ENCODE results near the gene DLGAP1. TPM values are rescaled to one million over a fixed set of nuclear protein-coding genes. Genes with fewer than 3 reads are reported as not detected.

Gene DLGAP1
- total RNA-seq, 1 experiment from 2014 or later: 0.07 TPM

DNA sequence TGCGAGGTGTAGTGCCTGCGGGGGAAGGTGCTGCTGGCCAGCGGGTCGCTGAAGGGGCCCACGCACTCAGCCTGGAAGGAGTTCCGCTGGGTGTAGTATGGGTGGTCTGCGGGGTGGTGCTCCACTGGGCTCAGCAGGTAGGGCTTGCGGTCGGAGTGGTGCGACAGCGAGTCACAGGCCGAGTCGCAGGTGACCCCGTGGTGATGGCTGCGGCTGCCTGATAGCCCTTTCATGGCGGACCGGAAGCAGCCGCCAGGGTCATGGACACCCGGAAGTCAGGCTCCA lies 575.3 kb downstream of the DLGAP1 start:
- CTCF ChIA-PET: no interaction called here
- POLR2A ChIA-PET: no interaction called here
- no TSS peak for BruUV-seq (replicated peaks)
- Mint-ChIP-seq H3K4me1 (ENCODE audit: low read depth, unreplicated experiment) (peaks cover under 1% of the 10 kb centered on the region), H3K36me3 (ENCODE audit: insufficient read depth, unreplicated experiment) (no peaks in the 10 kb centered on the region), H3K27ac (ENCODE audit: unreplicated experiment) (no peak overlapping the region), H3K4me3 (ENCODE audit: unreplicated experiment) (no peak overlapping the region), H3K27me3 (ENCODE audit: insufficient read depth, unreplicated experiment) (peaks cover 11% of the 10 kb centered on the region), H3K9me3 (ENCODE audit: unreplicated experiment) (no peaks in the 10 kb centered on the region)
- H3K9me3 ChIP-seq: no peaks in the 10 kb centered on the region
- no peak overlapping the region for H3K4me3 ChIP-seq (ENCODE audit: low read depth, low read length)
- intact Hi-C loops (cut with micrococcal nuclease; ENCODE audit: unreplicated experiment): loop anchor here (10.0 kb wide), 1 partner anchor 65 kb away; no protein-coding TSS in a partner anchor
- no peak for DNase-seq
- no peak for TF ChIP-seq CTCF (IDR thresholded peaks at IDR 0.05; ENCODE audit: insufficient read depth in 1 of 2, low read depth in 1 of 2, low read length in 1 of 2, severe bottlenecking in 1 of 2, unreplicated experiment in 1 of 2)
- H3K36me3 ChIP-seq (ENCODE audit: control insufficient read depth, insufficient read depth, low read length): no peaks in the 10 kb centered on the region
- no peaks in the 10 kb centered on the region for H3K27me3 ChIP-seq (replicated peaks; ENCODE audit: control insufficient read depth, insufficient read depth, low read length)
- no peaks in the 10 kb centered on the region for H3K4me1 ChIP-seq

DNA sequence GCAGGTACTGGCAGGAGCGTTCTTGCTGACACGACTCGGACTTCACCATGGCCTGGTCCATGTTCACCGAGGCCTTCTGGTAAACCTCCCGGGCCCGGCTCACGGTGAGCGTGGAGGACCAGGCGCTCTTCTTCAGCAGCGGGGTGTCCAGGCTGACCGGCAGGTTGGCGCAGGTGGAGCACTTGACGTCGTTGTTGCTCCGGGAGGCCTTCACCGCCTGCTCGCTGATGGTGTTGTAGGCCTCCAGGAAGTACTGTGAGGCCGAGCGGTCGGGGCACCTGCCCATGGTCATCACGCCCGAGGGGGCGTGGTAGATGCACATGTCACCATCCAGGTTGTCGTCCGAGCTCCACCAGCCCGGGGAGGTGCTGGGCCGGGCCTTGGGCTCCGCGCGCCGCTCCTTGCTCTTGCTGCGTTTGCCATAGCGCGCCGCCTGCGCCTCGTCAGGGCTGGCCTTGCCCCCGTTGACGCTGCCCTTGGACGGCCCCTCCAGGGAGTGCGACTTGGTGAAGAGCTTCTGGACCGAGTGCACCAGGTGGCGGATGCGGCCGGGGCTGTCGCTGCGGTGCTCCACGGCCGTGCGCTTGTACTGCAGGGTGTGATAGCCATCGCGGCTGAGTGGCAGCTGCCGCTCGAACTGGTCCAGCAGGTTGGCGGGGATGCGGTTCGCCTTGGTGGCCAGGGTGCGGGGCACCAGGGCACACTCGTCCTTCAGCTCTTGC lies 575.8 kb downstream of the DLGAP1 start:
- no peak for TF ChIP-seq CTCF (IDR thresholded peaks at IDR 0.05; ENCODE audit: insufficient read depth in 1 of 2, low read depth in 1 of 2, low read length in 1 of 2, severe bottlenecking in 1 of 2, unreplicated experiment in 1 of 2)
- CTCF ChIA-PET: no interaction called here
- Mint-ChIP-seq H3K4me1 (ENCODE audit: low read depth, unreplicated experiment) (peaks cover 2% of the 10 kb centered on the region), H3K27me3 (ENCODE audit: insufficient read depth, unreplicated experiment) (peaks cover 11% of the 10 kb centered on the region), H3K4me3 (ENCODE audit: unreplicated experiment) (no peak overlapping the region), H3K36me3 (ENCODE audit: insufficient read depth, unreplicated experiment) (no peaks in the 10 kb centered on the region), H3K27ac (ENCODE audit: unreplicated experiment) (no peak overlapping the region), H3K9me3 (ENCODE audit: unreplicated experiment) (no peaks in the 10 kb centered on the region)
- no peak overlapping the region for H3K4me3 ChIP-seq (ENCODE audit: low read depth, low read length)
- H3K4me1 ChIP-seq: no peaks in the 10 kb centered on the region
- no TSS peak for BruUV-seq (replicated peaks)
- POLR2A ChIA-PET: no interaction called here
- H3K27me3 ChIP-seq (replicated peaks; ENCODE audit: control insufficient read depth, insufficient read depth, low read length): no peaks in the 10 kb centered on the region
- no peaks in the 10 kb centered on the region for H3K9me3 ChIP-seq
- no peak for DNase-seq
- H3K36me3 ChIP-seq (ENCODE audit: control insufficient read depth, insufficient read depth, low read length): no peaks in the 10 kb centered on the region
- intact Hi-C loops (cut with micrococcal nuclease; ENCODE audit: unreplicated experiment): no loop called here

- H3K4me3 Mint-ChIP-seq (ENCODE audit: unreplicated experiment): no peak overlapping the region
- no peaks in the 10 kb centered on the region for H3K36me3 Mint-ChIP-seq (ENCODE audit: insufficient read depth, unreplicated experiment)
- H3K27me3 Mint-ChIP-seq (ENCODE audit: insufficient read depth, unreplicated experiment): peaks cover 19% of the 10 kb centered on the region
- intact Hi-C loops (cut with micrococcal nuclease; ENCODE audit: unreplicated experiment): no loop called here
- no peak for DNase-seq
- CTCF ChIA-PET: no interaction called here
- no peaks in the 10 kb centered on the region for H3K36me3 ChIP-seq (ENCODE audit: control insufficient read depth, insufficient read depth, low read length)
- peaks cover 7% of the 10 kb centered on the region for H3K4me1 Mint-ChIP-seq (ENCODE audit: low read depth, unreplicated experiment)
- no peaks in the 10 kb centered on the region for H3K27me3 ChIP-seq (replicated peaks; ENCODE audit: control insufficient read depth, insufficient read depth, low read length)
- H3K9me3 Mint-ChIP-seq (ENCODE audit: unreplicated experiment): no peaks in the 10 kb centered on the region
- no peak for TF ChIP-seq CTCF (IDR thresholded peaks at IDR 0.05; ENCODE audit: insufficient read depth in 1 of 2, low read depth in 1 of 2, low read length in 1 of 2, severe bottlenecking in 1 of 2, unreplicated experiment in 1 of 2)
- POLR2A ChIA-PET: no interaction called here
- no peak overlapping the region for H3K27ac Mint-ChIP-seq (ENCODE audit: unreplicated experiment)
- H3K4me1 ChIP-seq: no peaks in the 10 kb centered on the region
- no peaks in the 10 kb centered on the region for H3K9me3 ChIP-seq
- no TSS peak for BruUV-seq (replicated peaks)
- no peak overlapping the region for H3K4me3 ChIP-seq (ENCODE audit: low read depth, low read length)
Measured at GRCh38 chr18:3878401-3878800, 576.7 kb downstream of the DLGAP1 start.

All from Caco-2 (cell line).